Measurements from ENCODE around the gene CEP57L1. TPM values are rescaled to one million over a fixed set of nuclear protein-coding genes. Genes with fewer than 3 reads are reported as not detected.

The CEP57L1 gene
- total and polyA plus RNA-seq, 10 of the 15 experiments (the other 5 are each of a cell fraction or from before 2014, with no cell fraction given), result 12.7 to 30.5 (median 21.9) TPM

DNA sequence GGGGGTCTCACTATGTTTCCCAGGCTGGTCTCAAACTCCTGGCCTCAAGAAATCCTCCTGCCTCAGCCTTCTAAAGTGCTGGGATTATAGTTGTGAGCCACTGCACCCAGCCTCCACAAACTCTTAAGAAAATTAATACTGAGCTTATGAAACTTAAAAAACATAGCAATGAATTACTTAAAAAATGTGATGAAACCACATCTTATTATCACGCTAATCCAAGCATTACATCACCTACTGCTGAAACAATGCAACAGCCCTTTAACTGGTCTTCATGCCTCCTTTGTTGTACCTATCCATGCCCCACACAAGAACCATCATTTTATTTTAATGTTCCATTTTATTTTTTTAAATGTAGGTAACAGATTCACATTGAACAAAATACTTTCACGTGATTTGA, 25.6 kb upstream of the CEP57L1 start (continued):
- TF ChIP-seq, protein P1, sequence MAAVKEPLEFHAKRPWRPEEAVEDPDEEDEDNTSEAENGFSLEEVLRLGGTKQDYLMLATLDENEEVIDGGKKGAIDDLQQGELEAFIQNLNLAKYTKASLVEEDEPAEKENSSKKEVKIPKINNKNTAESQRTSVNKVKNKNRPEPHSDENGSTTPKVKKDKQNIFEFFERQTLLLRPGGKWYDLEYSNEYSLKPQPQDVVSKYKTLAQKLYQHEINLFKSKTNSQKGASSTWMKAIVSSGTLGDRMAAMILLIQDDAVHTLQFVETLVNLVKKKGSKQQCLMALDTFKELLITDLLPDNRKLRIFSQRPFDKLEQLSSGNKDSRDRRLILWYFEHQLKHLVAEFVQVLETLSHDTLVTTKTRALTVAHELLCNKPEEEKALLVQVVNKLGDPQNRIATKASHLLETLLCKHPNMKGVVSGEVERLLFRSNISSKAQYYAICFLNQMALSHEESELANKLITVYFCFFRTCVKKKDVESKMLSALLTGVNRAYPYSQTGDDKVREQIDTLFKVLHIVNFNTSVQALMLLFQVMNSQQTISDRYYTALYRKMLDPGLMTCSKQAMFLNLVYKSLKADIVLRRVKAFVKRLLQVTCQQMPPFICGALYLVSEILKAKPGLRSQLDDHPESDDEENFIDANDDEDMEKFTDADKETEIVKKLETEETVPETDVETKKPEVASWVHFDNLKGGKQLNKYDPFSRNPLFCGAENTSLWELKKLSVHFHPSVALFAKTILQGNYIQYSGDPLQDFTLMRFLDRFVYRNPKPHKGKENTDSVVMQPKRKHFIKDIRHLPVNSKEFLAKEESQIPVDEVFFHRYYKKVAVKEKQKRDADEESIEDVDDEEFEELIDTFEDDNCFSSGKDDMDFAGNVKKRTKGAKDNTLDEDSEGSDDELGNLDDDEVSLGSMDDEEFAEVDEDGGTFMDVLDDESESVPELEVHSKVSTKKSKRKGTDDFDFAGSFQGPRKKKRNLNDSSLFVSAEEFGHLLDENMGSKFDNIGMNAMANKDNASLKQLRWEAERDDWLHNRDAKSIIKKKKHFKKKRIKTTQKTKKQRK (IDR thresholded peaks at IDR 0.05; ENCODE audit: low read depth, low read length), result no peak

DNA sequence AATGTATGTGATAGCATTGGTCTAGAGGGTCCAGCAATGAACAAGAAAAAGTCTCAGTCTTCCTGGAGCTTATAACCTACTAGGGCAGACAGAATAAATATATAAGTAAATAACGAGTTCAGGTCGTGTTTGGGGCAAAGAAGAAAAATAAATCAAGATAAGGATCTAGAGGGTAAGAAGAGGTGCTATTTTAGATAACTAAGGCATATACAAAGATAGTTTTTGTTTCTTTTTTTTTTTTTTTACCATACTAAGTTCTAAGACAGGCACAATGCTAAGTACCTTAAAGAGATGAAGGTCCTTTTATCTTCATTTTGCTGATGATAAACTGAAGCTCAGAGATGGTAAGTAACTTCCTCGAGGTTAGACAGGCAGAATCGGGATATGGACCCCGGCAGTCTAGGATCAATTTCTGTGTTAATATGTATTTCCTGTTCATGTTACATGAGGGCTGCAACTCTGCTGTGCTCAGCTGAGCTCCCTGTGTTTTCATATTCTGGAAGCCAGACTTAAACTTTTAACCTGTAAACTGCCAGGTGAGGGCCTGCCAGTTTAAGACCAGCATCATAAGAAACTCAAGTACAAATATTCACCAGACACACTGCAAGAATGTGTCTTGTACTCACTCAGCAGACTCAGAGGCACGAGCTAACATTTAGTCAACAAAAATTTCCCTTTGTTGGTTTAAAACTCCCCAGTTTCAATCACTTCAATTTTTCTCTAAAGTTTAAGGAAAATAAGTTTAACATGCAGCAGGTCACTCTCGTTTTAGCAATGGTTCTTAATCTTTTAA, 24.0 kb upstream of the CEP57L1 start:
- in situ Hi-C loops (cut with MboI), result no loop called here
- no peak for ATAC-seq
- TF ChIP-seq STAT3 (IDR thresholded peaks at IDR 0.05; ENCODE audit: low read depth, low read length) (no peak), CBX5 (IDR thresholded peaks at IDR 0.05; ENCODE audit: low read depth) (no peak), YBX1 (IDR thresholded peaks at IDR 0.05) (no peak), NBN (IDR thresholded peaks at IDR 0.05) (no peak), RBBP5 (conservative IDR thresholded peaks at IDR 0.05) (no peak), SP1 (IDR thresholded peaks at IDR 0.05; ENCODE audit: low read depth, low read length) (no peak)
- TF ChIP-seq, protein P2, sequence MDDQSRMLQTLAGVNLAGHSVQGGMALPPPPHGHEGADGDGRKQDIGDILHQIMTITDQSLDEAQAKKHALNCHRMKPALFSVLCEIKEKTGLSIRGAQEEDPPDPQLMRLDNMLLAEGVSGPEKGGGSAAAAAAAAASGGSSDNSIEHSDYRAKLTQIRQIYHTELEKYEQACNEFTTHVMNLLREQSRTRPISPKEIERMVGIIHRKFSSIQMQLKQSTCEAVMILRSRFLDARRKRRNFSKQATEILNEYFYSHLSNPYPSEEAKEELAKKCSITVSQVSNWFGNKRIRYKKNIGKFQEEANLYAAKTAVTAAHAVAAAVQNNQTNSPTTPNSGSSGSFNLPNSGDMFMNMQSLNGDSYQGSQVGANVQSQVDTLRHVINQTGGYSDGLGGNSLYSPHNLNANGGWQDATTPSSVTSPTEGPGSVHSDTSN (IDR thresholded peaks at IDR 0.05; ENCODE audit: insufficient replicate concordance, low read depth, low read length), result no peak
- TF ChIP-seq, protein P3, sequence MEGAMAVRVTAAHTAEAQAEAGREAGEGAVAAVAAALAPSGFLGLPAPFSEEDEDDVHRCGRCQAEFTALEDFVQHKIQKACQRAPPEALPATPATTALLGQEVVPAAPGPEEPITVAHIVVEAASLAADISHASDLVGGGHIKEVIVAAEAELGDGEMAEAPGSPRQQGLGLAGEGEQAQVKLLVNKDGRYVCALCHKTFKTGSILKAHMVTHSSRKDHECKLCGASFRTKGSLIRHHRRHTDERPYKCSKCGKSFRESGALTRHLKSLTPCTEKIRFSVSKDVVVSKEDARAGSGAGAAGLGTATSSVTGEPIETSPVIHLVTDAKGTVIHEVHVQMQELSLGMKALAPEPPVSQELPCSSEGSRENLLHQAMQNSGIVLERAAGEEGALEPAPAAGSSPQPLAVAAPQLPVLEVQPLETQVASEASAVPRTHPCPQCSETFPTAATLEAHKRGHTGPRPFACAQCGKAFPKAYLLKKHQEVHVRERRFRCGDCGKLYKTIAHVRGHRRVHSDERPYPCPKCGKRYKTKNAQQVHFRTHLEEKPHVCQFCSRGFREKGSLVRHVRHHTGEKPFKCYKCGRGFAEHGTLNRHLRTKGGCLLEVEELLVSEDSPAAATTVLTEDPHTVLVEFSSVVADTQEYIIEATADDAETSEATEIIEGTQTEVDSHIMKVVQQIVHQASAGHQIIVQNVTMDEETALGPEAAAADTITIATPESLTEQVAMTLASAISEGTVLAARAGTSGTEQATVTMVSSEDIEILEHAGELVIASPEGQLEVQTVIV (IDR thresholded peaks at IDR 0.05; ENCODE audit: borderline replicate concordance, partially characterized antibody), result no peak
- TF ChIP-seq, protein P4, sequence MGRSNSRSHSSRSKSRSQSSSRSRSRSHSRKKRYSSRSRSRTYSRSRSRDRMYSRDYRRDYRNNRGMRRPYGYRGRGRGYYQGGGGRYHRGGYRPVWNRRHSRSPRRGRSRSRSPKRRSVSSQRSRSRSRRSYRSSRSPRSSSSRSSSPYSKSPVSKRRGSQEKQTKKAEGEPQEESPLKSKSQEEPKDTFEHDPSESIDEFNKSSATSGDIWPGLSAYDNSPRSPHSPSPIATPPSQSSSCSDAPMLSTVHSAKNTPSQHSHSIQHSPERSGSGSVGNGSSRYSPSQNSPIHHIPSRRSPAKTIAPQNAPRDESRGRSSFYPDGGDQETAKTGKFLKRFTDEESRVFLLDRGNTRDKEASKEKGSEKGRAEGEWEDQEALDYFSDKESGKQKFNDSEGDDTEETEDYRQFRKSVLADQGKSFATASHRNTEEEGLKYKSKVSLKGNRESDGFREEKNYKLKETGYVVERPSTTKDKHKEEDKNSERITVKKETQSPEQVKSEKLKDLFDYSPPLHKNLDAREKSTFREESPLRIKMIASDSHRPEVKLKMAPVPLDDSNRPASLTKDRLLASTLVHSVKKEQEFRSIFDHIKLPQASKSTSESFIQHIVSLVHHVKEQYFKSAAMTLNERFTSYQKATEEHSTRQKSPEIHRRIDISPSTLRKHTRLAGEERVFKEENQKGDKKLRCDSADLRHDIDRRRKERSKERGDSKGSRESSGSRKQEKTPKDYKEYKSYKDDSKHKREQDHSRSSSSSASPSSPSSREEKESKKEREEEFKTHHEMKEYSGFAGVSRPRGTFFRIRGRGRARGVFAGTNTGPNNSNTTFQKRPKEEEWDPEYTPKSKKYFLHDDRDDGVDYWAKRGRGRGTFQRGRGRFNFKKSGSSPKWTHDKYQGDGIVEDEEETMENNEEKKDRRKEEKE (IDR thresholded peaks at IDR 0.05), result no peak

More for the DNA sequence above, 24.0 kb upstream of the CEP57L1 start:
- ChIA-PET POLR2A (interaction anchor here (1.5 kb wide), 1 partner anchor 23 kb away, joined by 3 read pairs; the partner anchor contains the start of gene SESN1), CTCF (interaction anchor here (0.7 to 6.5 kb wide), 24 partner anchors 8 to 552 kb away, joined by 3 to 107 read pairs (median 5); partner anchors contain the start of genes ARMC2, CEP57L1 and SESN1), SMC1A (ENCODE audit: uncharacterized antibody, unreplicated experiment) (interaction anchor here (0.7 to 6.3 kb wide), 13 partner anchors 12 to 530 kb away, joined by 3 to 61 read pairs (median 3); partner anchors contain the start of gene CD164), RAD21 (ENCODE audit: unreplicated experiment) (interaction anchor here (0.8 to 6.6 kb wide), 5 partner anchors 32 to 529 kb away, joined by 3 to 49 read pairs (median 3); no protein-coding TSS in a partner anchor)
- WGBS (ENCODE audit: insufficient coverage, insufficient replicate concordance, low lambda C conversion rate, missing lambda C conversion rate), result 34% methylated on average over 7 of the region's 7 CpGs
- DNase-seq (ENCODE audit: low read depth, low spot score) (no peak), FAIRE-seq (no peak)
- intact Hi-C loops (cut with micrococcal nuclease; ENCODE audit: unreplicated experiment), result loop anchor here (5.0 kb wide), 1 partner anchor 159 kb away; no protein-coding TSS in a partner anchor
- Histone ChIP-seq H3K27ac (ENCODE audit: control insufficient read depth, insufficient read depth) (no peak overlapping the region), H3K4me3 (no peak overlapping the region), H3K9ac (ENCODE audit: control insufficient read depth, insufficient read depth, low read length) (no peak overlapping the region), H3K4me2 (ENCODE audit: control insufficient read depth, insufficient read depth) (no peak overlapping the region), H3K4me1 (ENCODE audit: control insufficient read depth, insufficient read depth, low read length) (no peaks in the 10 kb centered on the region), H3K36me3 (ENCODE audit: control insufficient read depth in 2 of 2, insufficient read depth in 2 of 2, low read length in 1 of 2) (no peaks in the 10 kb centered on the region), H3K79me2 (ENCODE audit: control insufficient read depth, insufficient read depth, low read length) (no peaks in the 10 kb centered on the region), H4K20me1 (ENCODE audit: control insufficient read depth, insufficient read depth) (no peaks in the 10 kb centered on the region), H2AFZ (ENCODE audit: control insufficient read depth, low read depth, low read length) (no peak overlapping the region), H3K27me3 (replicated peaks in 1 of 2; ENCODE audit: control insufficient read depth in 2 of 2, insufficient read depth in 2 of 2, low read length in 1 of 2) (0 out of 4 replicates have a peak, but pooled peaks cover 0 to 1% of the 10 kb centered on the region in 2 experiments), H3K9me3 (replicated peaks; ENCODE audit: control insufficient read depth, insufficient read depth, low read length) (no peaks in the 10 kb centered on the region)
- BruUV-seq (replicated peaks), result no TSS peak
